Measurements from ENCODE around the gene PROM1. TPM values are rescaled to one million over a fixed set of nuclear protein-coding genes. Genes with fewer than 3 reads are reported as not detected.

PROM1 gene
- total RNA-seq, 1 donor from 2014 or later = 65.3 TPM

DNA sequence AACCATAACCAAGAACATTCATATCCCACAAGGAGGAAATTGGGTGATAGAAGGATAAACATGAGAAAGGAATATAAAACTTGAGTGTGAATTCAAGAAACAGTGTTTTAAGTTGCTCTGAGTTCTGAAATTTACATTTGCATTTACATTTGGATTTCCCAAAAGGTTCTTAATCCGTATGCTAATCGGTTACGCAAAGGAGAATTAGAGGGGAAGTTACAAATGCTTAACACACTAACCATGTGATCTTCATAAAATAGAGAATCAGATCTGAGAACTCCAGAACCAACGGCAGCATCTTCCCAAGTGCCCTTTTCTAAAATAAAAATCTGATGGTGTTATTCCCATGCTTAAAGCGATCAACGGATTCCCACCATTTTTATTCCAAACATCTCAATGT lies 48.0 kb downstream of the PROM1 start:
- Mint-ChIP-seq H3K36me3 (ENCODE audit: low read depth) (peaks cover 3% of the 10 kb centered on the region), H3K9me3 (no peaks in the 10 kb centered on the region), H3K27ac (ENCODE audit: unreplicated experiment) (no peak overlapping the region), H3K27me3 (ENCODE audit: low read depth) (no peaks in the 10 kb centered on the region), H3K4me3 (no peak overlapping the region), H3K4me1 (peaks cover 4% of the 10 kb centered on the region)
- no peak for DNase-seq (ENCODE audit: low read depth, low spot score)
- no peak for TF ChIP-seq CTCF (conservative IDR thresholded peaks at IDR 0.05)

GRCh38 chr4:16034010-16034748 lies 49.6 kb downstream of the PROM1 start:
- Mint-ChIP-seq H3K4me1 (peaks cover 7% of the 10 kb centered on the region), H3K36me3 (ENCODE audit: low read depth) (peaks cover 3% of the 10 kb centered on the region)

DNA sequence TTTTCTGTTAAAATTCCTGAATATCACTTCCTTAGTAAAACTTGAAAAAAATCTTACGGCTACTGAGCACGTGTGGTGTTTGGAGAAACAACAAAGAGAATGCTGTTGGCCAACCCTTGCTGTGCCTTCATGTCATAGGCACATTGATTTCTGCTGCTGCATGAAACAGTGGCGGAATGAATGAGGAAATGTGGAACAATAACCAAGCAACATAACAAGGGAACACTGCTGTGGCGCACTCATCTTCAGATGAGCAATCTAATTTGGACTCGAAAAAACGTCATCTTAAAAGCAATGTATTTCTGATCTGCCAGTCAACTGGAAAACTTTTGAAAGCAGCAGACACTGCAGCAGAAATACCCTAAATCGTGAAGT lies 51.4 kb downstream of the PROM1 start:
- no peak for TF ChIP-seq CTCF (conservative IDR thresholded peaks at IDR 0.05)
- no peak overlapping the region for H3K4me3 Mint-ChIP-seq
- no peaks in the 10 kb centered on the region for H3K9me3 Mint-ChIP-seq
- H3K27ac Mint-ChIP-seq (ENCODE audit: unreplicated experiment) = no peak overlapping the region
- H3K27me3 Mint-ChIP-seq (ENCODE audit: low read depth) = no peaks in the 10 kb centered on the region
- no peaks in the 10 kb centered on the region for H3K36me3 Mint-ChIP-seq (ENCODE audit: low read depth)
- DNase-seq (ENCODE audit: low read depth, low spot score) = no peak
- peaks cover 9% of the 10 kb centered on the region for H3K4me1 Mint-ChIP-seq

More at GRCh38 chr4:16034010-16034748, 49.6 kb downstream of the PROM1 start:
- TF ChIP-seq CTCF (conservative IDR thresholded peaks at IDR 0.05) = no peak
- H3K27me3 Mint-ChIP-seq (ENCODE audit: low read depth) = no peaks in the 10 kb centered on the region
- no peak overlapping the region for H3K27ac Mint-ChIP-seq (ENCODE audit: unreplicated experiment)
- DNase-seq (ENCODE audit: low read depth, low spot score) = no peak
- no peak overlapping the region for H3K4me3 Mint-ChIP-seq
- H3K9me3 Mint-ChIP-seq = no peaks in the 10 kb centered on the region

DNA sequence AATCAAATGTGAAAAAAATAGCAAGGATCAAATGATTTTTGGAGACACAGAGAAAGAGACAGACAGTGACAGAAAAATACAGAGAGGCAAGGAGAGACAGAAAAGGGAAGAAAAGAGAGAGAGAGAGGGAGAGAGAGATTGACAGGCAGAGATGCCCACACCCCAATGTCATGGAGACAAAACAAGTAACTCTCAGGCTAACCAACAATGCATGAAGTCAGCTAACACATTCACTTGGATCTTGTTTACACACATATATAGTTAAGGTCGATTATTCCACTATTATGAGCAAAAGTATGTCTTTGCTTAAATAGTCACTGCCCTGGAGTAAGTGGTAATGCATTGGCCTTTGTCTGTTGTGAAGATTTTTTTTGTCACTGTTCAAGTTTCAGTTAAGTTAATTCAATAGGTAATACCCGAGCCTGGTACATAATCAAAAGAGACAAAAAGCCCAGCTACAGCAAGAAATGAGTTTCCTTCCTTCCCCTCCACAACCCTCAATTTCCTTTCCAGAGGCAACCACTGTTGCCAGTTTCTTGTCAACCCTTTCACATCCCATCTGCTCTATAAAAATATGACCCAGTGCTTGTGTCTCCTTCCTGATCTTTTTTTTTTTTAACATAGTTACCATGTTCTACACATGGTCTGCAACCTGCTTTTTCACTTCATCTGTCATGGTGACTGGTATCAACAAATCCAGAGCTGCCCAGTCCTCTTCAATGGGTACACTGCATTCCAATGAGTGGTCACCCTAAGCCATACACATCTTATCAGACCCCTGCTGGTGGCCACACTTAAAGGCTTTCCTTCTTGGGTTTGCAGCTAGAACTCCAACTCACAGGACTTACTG lies 52.1 kb downstream of the PROM1 start:
- TF ChIP-seq CTCF (conservative IDR thresholded peaks at IDR 0.05) = no peak
- H3K4me1 Mint-ChIP-seq = peaks cover 9% of the 10 kb centered on the region

GRCh38 chr4:16029886-16030285 lies 53.9 kb downstream of the PROM1 start:
- Mint-ChIP-seq H3K9me3 (no peaks in the 10 kb centered on the region), H3K4me1 (peaks cover 9% of the 10 kb centered on the region), H3K36me3 (ENCODE audit: low read depth) (no peaks in the 10 kb centered on the region), H3K27me3 (ENCODE audit: low read depth) (no peaks in the 10 kb centered on the region), H3K4me3 (no peak overlapping the region), H3K27ac (ENCODE audit: unreplicated experiment) (no peak overlapping the region)
- no peak for TF ChIP-seq CTCF (conservative IDR thresholded peaks at IDR 0.05)
- DNase-seq (ENCODE audit: low read depth, low spot score) = no peak

More for the DNA sequence above, 52.1 kb downstream of the PROM1 start:
- no peak overlapping the region for H3K4me3 Mint-ChIP-seq
- no peaks in the 10 kb centered on the region for H3K27me3 Mint-ChIP-seq (ENCODE audit: low read depth)
- DNase-seq (ENCODE audit: low read depth, low spot score) = no peak
- H3K9me3 Mint-ChIP-seq = no peaks in the 10 kb centered on the region
- H3K36me3 Mint-ChIP-seq (ENCODE audit: low read depth) = no peaks in the 10 kb centered on the region
- H3K27ac Mint-ChIP-seq (ENCODE audit: unreplicated experiment) = no peak overlapping the region

Measured in neural crest cell (in vitro differentiated cells).